OCI-LY7 (cell line): Measurements from ENCODE around the gene NCAPH2. TPM values are rescaled to one million over a fixed set of nuclear protein-coding genes. Genes with fewer than 3 reads are reported as not detected.

Experiments used
- BruUV-seq: library from RNA; stranded (reverse); fragments of 400-500 nt; replicated peaks from 2 replicates; lab custom pipeline; 2021; lab: Mats Ljungman, UMichigan
- CTCF ChIA-PET: fragments of 300-600 bp; sonication (Branson Sonifier 250); formaldehyde crosslinking; loops from one replicate; lab custom pipeline; 2022; ENCODE audit warnings: antibody characterized with exemption; ENCODE audit not compliant: unreplicated experiment; lab: Charles Lee
- POLR2A ChIA-PET: fragments of 300-600 bp; sonication (Branson Sonifier 250); formaldehyde crosslinking; loops from one replicate; lab custom pipeline; 2022; ENCODE audit warnings: antibody characterized with exemption; lab: Charles Lee
- DNase-seq: peaks from one replicate; pipeline ENCODE4 v3.0.0-alpha.2; 2015; ENCODE audit warnings: low spot score
- H2AFZ ChIP-seq: fragments of 200-600 bp; sonication (generic), shearing (Covaris generic); 2 replicates; pipeline ENCODE4 v1.6.1; 2014; ENCODE audit warnings: mild to moderate bottlenecking, antibody characterized with exemption, low read length, moderate library complexity
- H3K27ac ChIP-seq: fragments of 200-600 bp; sonication (generic); 2 replicates; pipeline ENCODE4 v1.5.1; 2014; ENCODE audit warnings: mixed run types, low read depth, mild to moderate bottlenecking, moderate library complexity, low read length, inconsistent platforms; ENCODE audit not compliant: poor library complexity, severe bottlenecking
- H3K36me3 ChIP-seq: fragments of 200-600 bp; sonication (generic); 2 replicates; pipeline ENCODE4 v1.6.1; 2014; ENCODE audit warnings: mild to moderate bottlenecking, antibody characterized with exemption, low read length, moderate library complexity, mixed read lengths; ENCODE audit not compliant: insufficient read depth
- H3K4me1 ChIP-seq: fragments of 200-600 bp; sonication (generic); 2 replicates; pipeline ENCODE4 v1.5.1; 2014; ENCODE audit warnings: mild to moderate bottlenecking, low read length; ENCODE audit not compliant: insufficient read depth, poor library complexity, severe bottlenecking
- H3K4me2 ChIP-seq: fragments of 200-600 bp; sonication (generic); 2 replicates; pipeline ENCODE4 v1.6.1; 2014; ENCODE audit warnings: mild to moderate bottlenecking, low read length
- H3K4me3 ChIP-seq: fragments of 200-600 bp; sonication (generic); 2 replicates; pipeline ENCODE4 v1.5.1; 2014; ENCODE audit warnings: mild to moderate bottlenecking, low read depth, low read length; ENCODE audit not compliant: poor library complexity, severe bottlenecking
- H3K79me2 ChIP-seq: fragments of 200-600 bp; sonication (generic); 2 replicates; pipeline ENCODE4 v1.6.1; 2016; ENCODE audit warnings: low read depth, mild to moderate bottlenecking, low read length, moderate library complexity, mixed read lengths; ENCODE audit not compliant: insufficient read depth
- H3K9me2 ChIP-seq: fragments of 200-600 bp; sonication (generic); 2 replicates; pipeline ENCODE4 v1.6.1; 2016; ENCODE audit warnings: mild to moderate bottlenecking, low read length, mixed read lengths; ENCODE audit not compliant: insufficient read depth
- H3K9me3 ChIP-seq: fragments of 200-600 bp; sonication (generic); 2 replicates; pipeline ENCODE4 v1.6.1; 2014; ENCODE audit warnings: mild to moderate bottlenecking, mixed run types, low read length, mixed read lengths
- H4K20me1 ChIP-seq: fragments of 200-600 bp; sonication (generic); 2 replicates; pipeline ENCODE4 v1.6.1; 2014; ENCODE audit warnings: mild to moderate bottlenecking, antibody characterized with exemption, low read length, moderate library complexity, mixed read lengths; ENCODE audit not compliant: insufficient read depth
- CTCF ChIP-seq: fragments of 200-600 bp; sonication (generic); conservative IDR thresholded peaks from 2 replicates; pipeline ENCODE4 v1.5.1; 2014; ENCODE audit warnings: mild to moderate bottlenecking, antibody characterized with exemption, low read length, moderate library complexity, mixed read lengths
- EZH2phosphoT487 ChIP-seq: fragments of 200-600 bp; sonication (generic); IDR thresholded peaks from 2 replicates; pipeline ENCODE4 v1.6.1; 2018; ENCODE audit warnings: low read depth, borderline replicate concordance, mild to moderate bottlenecking, mixed run types, antibody characterized with exemption, low read length, moderate library complexity, mixed read lengths
- intact Hi-C: fragments of 100-400 bp; cut with micrococcal nuclease; formaldehyde crosslinking; loops from one replicate; pipeline ENCODE4 v1.10.0; 2022; ENCODE audit not compliant: unreplicated experiment
- total RNA-seq, 2 experiments: library from RNA; depleted of rRNA in 1 of 2; stranded (reverse); fragments of >200 nt in 1 of 2; shearing (Covaris generic) in 1 of 2; gene quantifications; 2 replicates each; pipeline ENCODE4 v1.2.3, GENCODE V29; 2014 to 2022

Gene NCAPH2
- total RNA-seq, 2 experiments from 2014 or later = 126 to 129 TPM

GRCh38 chr22:50508897-50509296, 873 bp downstream of the NCAPH2 start:
- Histone ChIP-seq H3K9me2 (no peaks in the 10 kb centered on the region), H3K36me3 (peaks cover 40% of the 10 kb centered on the region), H3K9me3 (no peaks in the 10 kb centered on the region), H3K27ac (peak overlapping the region; percentile 59), H2AFZ (no peak overlapping the region), H3K79me2 (peaks cover 59% of the 10 kb centered on the region), H3K4me1 (peaks cover 27% of the 10 kb centered on the region), H3K4me2 (peak overlapping the region; percentile 97), H3K4me3 (peak overlapping the region; percentile 94), H4K20me1 (peaks cover 4% of the 10 kb centered on the region; the same call in 1 of the 2 replicates)
- intact Hi-C loops = loop anchor here (1.0 to 10.0 kb wide), 4 partner anchors 16 to 264 kb away; partner anchors contain the start of genes CHKB, MAPK11, SCO2 and TUBGCP6
- POLR2A ChIA-PET = interaction anchor here (0.5 to 3.7 kb wide), 6 partner anchors 16 to 82 kb away, joined by 3 to 33 read pairs (median 4); partner anchors contain the start of gene SCO2
- TSS peak; percentile 82 for BruUV-seq
- TF ChIP-seq EZH2phosphoT487 = no peak
- no peak for TF ChIP-seq CTCF
- DNase-seq = no peak
- CTCF ChIA-PET = interaction anchor here (0.9 to 2.3 kb wide), 2 partner anchors 17 to 20 kb away, joined by 5 to 9 read pairs; partner anchors contain the start of gene SCO2

- CTCF ChIA-PET = no interaction called here
- POLR2A ChIA-PET = no interaction called here
- Histone ChIP-seq H3K4me1 (peaks cover 17% of the 10 kb centered on the region), H3K36me3 (peaks cover 64% of the 10 kb centered on the region), H3K4me2 (no peak overlapping the region), H3K79me2 (peaks cover 64% of the 10 kb centered on the region), H3K9me2 (no peaks in the 10 kb centered on the region), H2AFZ (no peak overlapping the region), H3K27ac (no peak overlapping the region), H3K9me3 (no peaks in the 10 kb centered on the region), H3K4me3 (no peak overlapping the region), H4K20me1 (peaks cover 4% of the 10 kb centered on the region; the same call in 1 of the 2 replicates)
- intact Hi-C loops = no loop called here
- TF ChIP-seq CTCF (no peak), EZH2phosphoT487 (no peak)
- BruUV-seq = no TSS peak
- no peak for DNase-seq
These were observed 5.2 kb downstream of the NCAPH2 start for GRCh38 chr22:50513175-50513574.

- Histone ChIP-seq H4K20me1 (no peaks in the 10 kb centered on the region), H3K4me3 (no peak overlapping the region), H3K79me2 (peaks cover 35% of the 10 kb centered on the region), H3K27ac (no peak overlapping the region), H2AFZ (no peak overlapping the region), H3K9me2 (no peaks in the 10 kb centered on the region), H3K4me1 (no peaks in the 10 kb centered on the region), H3K9me3 (no peaks in the 10 kb centered on the region), H3K4me2 (no peak overlapping the region), H3K36me3 (peaks cover 86% of the 10 kb centered on the region)
- BruUV-seq = no TSS peak
- ChIA-PET POLR2A (interaction anchor here (1.4 kb wide), 1 partner anchor 9 kb away, joined by 3 read pairs; no protein-coding TSS in a partner anchor), CTCF (no interaction called here)
- no peak for DNase-seq
- no peak for TF ChIP-seq EZH2phosphoT487
- TF ChIP-seq CTCF = no peak
- intact Hi-C loops = no loop called here
These were observed 8.0 kb downstream of the NCAPH2 start for GRCh38 chr22:50516068-50516467.
